ENCODE data around the gene PCDHA10.

DNA sequence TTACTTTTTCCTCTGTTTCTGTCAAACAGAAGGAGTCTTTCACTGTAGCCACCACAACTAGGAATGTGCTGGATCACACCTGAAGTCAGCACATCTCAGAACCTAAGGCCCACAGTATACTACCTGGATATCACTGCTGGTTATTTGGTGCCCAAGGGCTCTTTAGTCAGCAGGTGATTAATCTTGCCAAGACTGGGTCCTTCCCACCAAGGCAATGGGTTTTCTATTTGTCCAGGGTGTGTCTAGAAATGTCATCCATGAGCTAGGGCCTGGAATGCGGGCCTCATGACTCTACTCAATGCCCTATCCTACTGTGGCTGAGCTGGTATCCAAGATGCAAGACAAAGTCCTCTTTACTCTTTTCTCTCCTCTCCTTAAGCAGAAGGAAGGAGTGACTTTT is 60.6 kb downstream of the PCDHA10 start:
- TF ChIP-seq, protein P1, sequence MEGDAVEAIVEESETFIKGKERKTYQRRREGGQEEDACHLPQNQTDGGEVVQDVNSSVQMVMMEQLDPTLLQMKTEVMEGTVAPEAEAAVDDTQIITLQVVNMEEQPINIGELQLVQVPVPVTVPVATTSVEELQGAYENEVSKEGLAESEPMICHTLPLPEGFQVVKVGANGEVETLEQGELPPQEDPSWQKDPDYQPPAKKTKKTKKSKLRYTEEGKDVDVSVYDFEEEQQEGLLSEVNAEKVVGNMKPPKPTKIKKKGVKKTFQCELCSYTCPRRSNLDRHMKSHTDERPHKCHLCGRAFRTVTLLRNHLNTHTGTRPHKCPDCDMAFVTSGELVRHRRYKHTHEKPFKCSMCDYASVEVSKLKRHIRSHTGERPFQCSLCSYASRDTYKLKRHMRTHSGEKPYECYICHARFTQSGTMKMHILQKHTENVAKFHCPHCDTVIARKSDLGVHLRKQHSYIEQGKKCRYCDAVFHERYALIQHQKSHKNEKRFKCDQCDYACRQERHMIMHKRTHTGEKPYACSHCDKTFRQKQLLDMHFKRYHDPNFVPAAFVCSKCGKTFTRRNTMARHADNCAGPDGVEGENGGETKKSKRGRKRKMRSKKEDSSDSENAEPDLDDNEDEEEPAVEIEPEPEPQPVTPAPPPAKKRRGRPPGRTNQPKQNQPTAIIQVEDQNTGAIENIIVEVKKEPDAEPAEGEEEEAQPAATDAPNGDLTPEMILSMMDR (IDR thresholded peaks at IDR 0.05 in 4 of 5, conservative IDR thresholded peaks at IDR 0.05 in 1 of 5): no peak
- no peak for TF ChIP-seq POLR2A (IDR thresholded peaks at IDR 0.05)
